GM18526 (cell line): Measurements from ENCODE around the gene UBE2D2.
A peak's percentile ranks its signal among the peaks of the same experiment; 100 is the strongest.

Source experiments
- POLR2A ChIP-seq: IDR thresholded peaks from 3 replicates; pipeline ENCODE4 v1.6.1; 2011; ENCODE audit not compliant: insufficient read length; ENCODE audit errors: extremely low read depth

The UBE2D2 gene

DNA sequence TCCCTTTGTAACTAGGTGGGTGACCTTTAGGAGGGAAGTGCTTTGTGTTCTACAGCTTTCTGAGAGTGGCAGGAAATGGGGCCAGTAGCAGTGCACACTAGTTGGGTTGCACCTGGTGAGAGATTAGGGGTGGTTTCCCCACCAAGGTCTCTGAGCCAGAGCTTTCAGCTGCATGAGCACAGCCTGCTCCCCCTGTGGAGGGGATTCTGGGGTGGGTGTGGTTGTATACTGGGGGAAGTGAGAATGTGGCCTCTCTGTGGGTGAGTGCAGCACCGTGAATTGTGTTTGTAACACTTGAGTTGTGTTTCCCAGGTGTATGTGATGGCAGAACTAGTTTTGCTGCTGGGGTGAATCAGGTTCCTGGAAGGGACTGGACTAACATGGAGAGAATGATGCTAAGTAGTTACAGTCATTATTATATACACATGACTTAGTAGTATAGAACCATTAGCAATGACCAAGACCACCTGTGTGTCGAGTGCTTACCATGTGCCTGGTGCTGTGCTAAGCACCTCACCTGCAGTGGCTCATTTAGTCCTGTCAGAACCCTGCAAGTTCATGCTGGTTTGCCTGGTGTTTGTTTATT is 75.2 kb downstream of the UBE2D2 start:
- TF ChIP-seq POLR2A: peak; percentile 13

DNA sequence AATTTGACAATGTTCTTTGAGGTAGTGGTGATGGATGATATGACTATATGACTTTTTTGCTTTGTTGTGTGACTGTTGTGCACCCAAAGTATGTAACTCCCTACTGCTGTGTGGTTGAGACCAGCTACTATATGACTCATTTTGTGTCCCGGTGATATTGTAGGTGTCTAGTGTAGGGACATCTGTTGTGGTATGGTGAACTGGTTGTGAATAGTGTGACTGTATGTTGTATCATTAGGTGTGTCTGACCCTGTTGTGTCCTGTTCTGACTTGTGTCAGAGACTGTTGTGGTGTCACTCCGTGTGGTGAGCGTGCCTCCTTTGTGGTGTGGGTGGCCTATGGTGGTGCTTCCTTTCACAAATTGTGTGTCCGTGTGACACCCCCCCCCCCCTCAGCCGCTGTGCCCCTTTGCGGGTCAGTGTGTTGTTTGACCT is 75.9 kb downstream of the UBE2D2 start:
- TF ChIP-seq POLR2A: no peak

DNA sequence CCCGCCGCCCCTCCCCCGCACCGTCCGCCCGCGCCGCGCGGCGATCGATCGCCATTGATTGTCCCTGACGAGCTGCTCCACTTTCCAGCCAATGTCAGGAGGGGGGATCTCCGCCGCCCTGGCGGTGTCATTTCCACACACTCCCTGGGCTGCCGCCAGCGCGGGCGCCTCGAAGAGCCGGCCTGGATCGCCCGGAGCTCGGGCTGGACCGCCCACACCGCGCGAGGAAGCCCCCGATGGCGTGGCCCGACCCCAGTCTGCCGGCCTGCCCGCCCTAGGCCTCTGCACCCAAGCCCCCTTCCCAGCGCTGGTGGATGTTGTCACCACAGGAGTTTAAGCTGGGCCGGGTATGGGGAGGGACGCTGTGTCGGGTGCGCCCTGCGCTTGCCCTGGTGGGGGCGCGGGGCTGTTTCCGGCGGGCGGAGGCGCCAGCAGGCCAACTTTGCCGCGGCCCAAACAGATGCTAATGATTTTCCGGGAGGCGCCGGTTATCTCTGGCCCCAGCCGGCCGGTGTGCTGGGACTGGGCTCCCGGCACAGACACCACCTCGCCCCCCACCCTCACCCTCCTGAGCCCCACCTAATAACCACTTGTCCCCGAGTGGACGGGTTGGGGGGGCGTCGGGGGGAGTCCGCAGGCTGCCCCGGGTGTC is 76.4 kb downstream of the UBE2D2 start:
- no peak for TF ChIP-seq POLR2A

DNA sequence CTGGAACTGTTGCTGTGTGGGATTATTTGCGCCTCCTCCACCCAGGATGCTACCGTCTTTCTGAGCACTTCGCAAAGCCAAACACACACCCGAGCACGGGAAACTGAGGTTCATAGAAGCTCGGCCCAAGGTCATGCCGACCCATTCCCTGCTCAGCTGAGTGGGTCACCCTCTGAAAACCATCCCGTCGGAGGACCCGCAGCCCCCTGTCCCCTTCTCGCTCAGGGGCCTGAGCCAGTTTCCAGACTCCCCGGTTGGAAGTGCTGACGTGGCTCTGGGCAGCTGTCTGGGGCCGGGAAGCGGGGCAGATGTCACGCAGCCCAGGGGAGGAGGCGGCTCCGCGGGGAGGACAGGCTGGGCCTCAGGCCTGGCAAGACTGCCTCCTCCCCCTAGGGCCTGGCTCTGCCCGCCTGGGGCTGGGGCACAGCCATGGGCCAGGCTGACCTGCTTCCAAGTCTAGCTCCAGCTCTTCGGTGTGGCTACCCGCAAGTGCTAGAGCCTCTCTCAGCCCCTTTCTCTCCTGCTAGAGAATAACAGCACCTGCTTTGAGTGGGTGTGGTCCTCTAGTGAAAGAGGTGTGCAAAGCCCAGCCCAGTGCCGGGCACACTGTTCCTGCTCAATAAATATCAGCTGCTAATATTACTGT is 77.1 kb downstream of the UBE2D2 start:
- peak; percentile 23 for TF ChIP-seq POLR2A

DNA sequence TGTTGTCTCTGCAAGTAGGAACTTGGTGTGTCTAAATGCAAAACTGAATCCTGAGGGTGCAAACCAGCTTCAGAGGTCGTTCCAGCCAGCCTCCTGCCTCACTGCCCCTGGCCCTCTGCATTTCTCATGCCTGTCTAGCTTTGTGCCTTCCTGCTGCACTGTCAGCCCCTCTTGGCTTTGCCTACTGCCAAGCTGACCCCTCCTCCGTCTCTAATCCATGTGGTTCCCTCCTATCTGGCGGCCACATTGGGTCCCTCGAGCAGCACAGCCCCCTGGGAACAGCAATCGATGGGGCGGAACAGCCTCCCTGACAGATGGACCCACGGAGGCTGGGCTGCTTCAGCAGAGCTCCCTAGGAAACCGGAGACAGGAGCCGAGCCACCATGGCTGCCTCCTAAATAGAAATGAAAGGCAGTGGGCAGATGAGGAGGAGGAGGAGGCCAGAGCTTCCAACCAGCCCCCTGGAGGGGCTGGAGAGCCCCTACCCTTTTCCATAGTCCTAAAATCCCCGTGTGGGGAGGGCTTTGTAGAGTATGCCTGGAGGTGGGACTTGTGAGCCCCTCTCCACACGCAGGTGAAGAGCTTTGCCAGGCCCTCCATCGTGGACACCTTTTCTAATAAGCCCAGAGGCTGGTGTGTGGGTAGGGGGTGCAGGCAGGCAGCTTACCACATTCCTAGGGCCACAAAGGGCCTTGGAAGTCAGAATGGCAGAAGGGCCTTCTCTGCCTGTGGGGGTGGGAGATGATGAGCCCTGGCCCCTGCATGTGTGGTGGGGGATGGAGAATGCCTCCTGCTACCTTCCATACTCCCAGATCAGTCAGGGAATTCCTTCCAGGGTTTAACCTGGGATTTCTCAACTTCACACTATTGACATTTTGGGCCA is 77.8 kb downstream of the UBE2D2 start:
- TF ChIP-seq POLR2A: no peak

DNA sequence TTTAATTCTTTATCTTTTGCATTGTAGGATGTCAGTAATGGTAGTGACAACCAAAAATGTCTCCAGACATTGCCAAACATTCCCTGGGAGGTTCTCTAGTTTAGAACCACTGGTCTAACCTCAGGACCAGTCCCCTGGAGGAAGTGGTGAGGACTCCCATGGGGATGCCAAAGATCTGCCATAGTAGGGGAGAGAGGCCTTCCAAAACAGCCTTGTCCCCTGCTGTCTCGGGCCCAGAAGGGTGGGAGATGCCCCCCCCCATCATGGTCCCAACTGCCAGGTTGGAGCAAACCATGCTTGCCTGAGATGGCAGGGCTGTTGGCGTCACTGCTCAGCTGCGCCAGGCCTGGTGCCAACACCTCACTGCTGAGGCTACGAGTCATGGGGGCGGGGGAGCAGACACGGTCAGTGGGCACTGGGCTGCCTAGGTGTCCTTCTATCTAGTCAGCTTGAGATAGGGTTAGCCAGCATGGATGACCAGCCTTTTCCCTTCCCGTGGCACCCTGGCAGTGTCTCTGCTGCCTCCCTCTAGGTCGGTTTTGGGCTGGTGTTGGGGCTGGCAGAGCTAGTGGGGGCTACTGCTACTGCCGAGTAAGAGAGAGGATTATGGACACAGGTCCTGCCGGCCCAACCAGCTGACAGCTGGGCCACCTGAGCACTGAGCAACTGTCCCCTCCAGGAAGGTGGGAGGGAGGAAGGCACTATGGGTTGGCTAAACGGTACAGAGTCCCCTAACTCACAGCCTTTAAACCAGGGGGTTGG is 78.7 kb downstream of the UBE2D2 start:
- no peak for TF ChIP-seq POLR2A

DNA sequence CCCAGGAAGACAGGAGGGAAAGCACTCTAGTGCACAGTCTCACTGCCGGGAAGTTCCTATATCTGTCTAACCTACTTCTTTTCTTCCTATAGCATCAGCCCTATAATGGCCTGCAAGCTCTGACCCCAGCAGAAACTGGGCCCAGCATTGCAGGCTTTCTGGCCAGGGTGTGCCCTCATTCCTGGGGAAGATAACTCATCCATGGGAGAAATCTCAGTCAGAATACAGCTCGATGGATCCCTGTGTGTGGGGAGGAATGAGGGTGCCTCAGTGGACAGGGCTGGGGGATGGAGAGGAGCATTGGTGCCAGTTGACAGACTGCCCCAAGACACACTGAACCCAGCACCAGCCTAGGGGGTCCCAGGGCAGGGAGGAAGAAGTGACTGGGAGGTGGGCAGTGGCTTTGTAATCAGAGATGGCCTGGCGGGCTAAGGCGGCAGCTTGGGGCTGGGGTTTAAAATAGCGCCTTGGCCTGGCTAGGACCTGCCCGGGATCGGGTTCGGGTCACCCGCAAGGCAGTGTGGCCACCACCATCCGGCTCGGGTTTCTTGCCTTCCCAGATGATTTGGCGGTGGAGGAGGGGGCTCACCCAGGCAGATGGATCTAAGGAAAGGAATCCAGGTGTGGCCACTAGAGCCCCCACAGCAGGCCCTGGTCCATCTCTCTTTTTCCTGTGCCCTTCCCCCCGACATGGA is 79.4 kb downstream of the UBE2D2 start:
- TF ChIP-seq POLR2A: no peak

DNA sequence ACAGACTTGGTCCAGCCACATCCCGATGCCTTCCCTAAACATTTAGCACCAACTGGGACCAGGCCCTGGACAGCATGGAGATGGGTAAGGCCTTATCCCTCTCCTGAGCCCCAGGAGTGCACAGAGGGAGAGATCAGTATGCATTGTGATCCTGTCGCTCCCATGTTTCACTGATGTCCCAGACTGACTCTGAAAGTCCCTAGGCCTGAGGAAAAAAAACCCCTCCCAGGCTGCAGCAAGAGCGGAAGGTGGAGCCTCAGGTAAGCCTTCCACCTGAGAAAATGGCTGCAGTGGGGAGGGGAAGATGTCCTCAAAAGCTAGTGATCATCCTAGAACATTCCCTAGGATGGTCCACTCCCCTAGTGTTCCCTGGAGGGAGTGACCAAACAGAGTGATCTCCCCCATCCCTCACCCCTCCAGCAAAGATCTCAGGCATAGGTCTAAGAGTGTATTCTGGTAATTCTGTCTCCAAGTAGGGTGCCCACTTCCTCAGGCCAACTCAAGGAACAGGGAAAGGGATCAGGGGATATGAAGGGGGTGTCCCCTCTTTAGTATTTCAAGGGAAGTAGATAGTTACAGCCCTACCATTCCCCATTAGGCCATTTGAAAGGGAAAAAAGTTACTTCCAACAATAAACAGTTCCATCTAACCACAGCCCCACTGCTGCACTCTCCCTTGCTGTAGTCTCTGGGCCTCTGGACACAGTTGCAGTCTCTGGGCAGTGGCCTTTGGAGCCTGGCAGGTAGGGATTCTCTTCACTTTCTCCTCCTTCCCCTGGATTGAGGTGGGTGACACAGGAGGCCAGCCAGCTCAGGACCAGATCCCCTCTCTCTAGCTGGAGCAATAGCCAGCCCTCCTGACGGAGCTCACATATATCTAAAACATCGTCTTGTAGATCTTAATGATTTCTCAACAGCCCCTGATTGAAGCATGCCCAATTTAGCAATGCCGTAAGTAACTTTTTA is 80.3 kb downstream of the UBE2D2 start:
- no peak for TF ChIP-seq POLR2A

DNA sequence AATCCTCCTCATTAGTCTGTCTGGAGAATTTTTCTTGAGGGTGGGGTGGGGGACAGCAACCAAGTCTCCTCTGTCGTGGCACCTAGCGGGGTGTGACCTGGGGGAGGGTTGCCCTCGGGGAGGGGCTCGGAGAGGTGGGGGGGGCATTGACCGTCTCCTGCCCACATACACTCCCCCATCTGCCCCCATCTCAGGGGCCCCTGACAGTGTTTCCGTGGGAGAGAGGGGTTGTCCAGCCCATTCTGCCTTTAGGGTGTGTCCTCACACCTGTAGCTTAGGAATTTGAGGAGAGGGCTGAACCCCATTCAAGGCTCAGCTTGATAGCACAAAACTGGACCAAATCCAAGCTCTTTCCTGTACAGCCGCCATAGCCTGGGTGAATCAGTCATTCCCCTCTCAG is 81.1 kb downstream of the UBE2D2 start:
- TF ChIP-seq POLR2A: no peak

DNA sequence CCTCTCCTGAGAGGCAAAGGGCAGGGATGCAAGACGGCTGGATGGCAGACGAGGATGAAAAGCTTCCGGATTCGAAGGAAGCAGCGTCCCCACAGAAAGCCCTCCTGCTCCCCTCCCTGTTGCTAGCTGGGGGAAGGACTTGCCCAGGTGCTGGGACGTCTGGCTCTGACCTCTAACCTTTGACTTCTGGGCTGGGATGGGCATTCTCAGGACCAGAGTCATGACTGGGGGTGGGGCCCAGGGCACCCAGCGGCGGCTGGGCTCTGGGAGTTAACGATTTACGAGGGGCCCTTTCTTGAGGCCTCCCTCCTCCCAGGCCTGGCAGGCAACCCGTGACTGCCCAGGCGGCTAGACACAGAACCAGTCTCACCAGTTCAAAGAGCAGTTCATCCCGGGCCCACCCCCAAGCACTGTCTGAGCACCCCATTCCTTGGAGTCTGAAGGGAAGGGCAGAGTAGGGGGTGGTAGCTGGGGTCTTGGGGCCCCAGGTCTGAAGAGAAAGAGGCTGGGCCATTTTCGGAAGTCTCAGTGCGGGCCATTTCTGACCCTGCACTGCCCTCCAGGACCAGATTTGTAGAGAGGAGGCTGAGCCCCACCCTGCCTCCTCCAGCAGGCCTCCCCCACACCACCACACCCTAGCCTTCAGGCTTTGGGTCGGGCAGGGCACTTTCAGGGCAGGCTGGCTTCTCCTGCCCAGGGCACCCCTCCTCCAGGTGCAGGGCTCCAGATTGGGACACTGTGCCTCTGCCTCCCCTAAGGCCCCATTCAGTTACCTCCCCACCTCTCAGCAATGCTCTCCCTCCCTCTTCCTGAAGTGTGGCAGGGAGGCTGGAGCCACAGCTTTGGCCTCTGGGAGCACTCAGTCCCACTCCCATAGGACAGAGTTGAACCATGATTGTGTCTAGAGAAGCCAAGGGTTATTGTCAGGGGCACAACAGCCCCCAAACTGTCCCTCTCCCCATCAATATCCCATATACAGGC is 82.0 kb downstream of the UBE2D2 start:
- TF ChIP-seq POLR2A: no peak

DNA sequence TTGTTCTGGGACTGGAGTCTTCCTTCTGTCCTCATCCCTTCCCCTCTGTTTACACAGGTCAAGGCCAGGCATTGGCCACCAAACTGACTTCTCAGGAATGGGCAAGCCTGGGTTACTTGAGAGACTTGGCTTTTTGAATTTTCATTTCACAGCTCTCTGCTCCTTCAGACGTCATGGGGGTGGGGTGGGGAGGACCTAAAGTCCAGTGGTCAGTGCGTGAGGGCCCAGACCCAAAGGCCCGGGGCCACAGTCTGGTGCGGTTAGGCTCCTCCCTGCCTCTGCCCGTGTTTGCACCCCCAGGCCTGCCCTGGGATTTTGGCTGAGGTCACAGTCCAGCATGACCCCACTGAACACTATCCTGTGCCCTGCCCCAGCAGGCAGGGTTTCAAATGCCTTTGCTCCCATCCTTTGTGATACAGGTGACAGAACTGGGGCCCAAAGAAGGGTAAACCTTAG is 82.9 kb downstream of the UBE2D2 start:
- TF ChIP-seq POLR2A: no peak
